Stomach smooth muscle (tissue), 2 donors: ENCODE results near the gene CAPS.

Source experiments
- H3K27ac ChIP-seq: one replicate; pipeline ENCODE4 v1.7.0; 2013; ENCODE audit warnings: mild to moderate bottlenecking, low read length, inconsistent platforms
- H3K27me3 ChIP-seq, 2 donors: one replicate each; pipeline ENCODE4 v1.7.0; 2013; ENCODE audit warnings: low read length in 2 of 2; ENCODE audit not compliant: insufficient read depth in 2 of 2, control insufficient read depth in 1 of 2
- H3K36me3 ChIP-seq, 2 donors: one replicate each; pipeline ENCODE4 v1.7.0; 2013; ENCODE audit warnings: low read length in 2 of 2; ENCODE audit not compliant: control insufficient read depth in 2 of 2, insufficient read depth in 2 of 2
- H3K4me1 ChIP-seq: one replicate; pipeline ENCODE4 v1.7.0; 2013; ENCODE audit warnings: low read length; ENCODE audit not compliant: control insufficient read depth, insufficient read depth
- H3K4me3 ChIP-seq, 2 donors: one replicate each; pipeline ENCODE4 v1.7.0; 2013; ENCODE audit warnings: low read length in 2 of 2
- H3K9ac ChIP-seq, 2 donors: one replicate each; pipeline ENCODE4 v1.7.0; 2013; ENCODE audit warnings: low read length in 2 of 2, mild to moderate bottlenecking in 1 of 2
- H3K9me3 ChIP-seq, 2 donors: one replicate each; pipeline ENCODE4 v1.7.0; 2013; ENCODE audit warnings: low read length in 2 of 2; ENCODE audit not compliant: control insufficient read depth in 2 of 2
- donor health status: healthy.
- donor health status: Pancreatic carcinoma.

Gene CAPS

DNA sequence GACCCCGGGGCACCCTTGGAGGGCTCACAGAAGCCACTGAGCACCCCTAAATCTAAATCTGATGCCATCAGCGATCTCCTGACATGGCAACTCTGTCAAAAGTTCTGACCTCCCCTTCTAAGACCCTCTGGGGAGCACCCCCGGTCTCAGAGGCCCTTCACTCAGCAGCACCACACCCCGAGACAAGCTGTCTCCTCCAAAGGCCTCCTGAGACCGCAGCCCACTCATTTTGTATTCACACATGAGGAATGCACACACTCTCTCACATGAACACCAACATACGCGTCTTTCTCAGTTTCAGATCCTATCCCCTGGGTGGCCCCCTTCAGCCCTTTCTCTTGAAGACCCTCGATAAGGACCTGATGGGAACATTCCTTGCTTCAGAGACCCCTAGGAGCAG lies 13.1 kb upstream of the CAPS start:
- no peaks in the 10 kb centered on the region for H3K9me3 ChIP-seq
- no peak overlapping the region for H3K4me3 ChIP-seq
- H3K36me3 ChIP-seq: peaks cover 9 to 10% of the 10 kb centered on the region in 2 donors
- H3K4me1 ChIP-seq: peaks cover 35% of the 10 kb centered on the region
- no peak overlapping the region for H3K27ac ChIP-seq
- no peak overlapping the region for H3K9ac ChIP-seq
- no peaks in the 10 kb centered on the region for H3K27me3 ChIP-seq

DNA sequence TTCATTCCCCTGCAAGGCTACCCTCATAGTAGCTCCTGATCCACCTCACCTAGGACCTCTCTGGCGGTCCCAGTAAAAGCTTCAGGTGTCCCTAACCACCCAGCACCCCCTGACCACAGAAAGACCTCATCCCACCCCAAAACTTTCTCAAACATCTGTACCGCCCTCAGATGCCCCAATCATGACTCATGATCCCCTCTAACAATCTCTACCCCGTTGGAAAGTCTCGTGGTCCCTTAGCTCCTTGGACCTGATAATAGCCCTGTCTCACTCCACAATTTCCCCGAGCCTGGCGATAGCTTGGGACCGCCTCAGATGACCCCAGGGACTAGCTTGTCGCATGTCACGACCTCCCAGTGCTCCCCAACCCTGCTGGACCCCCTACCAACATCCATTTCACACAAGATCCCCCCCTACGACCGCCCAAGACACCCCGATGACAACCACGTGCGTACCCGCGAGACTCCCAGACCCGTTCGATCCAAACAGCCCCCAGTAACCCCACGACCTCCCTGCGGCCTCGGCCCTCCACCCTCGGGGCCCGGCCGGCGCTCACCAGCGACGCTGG lies 10.9 kb upstream of the CAPS start:
- no peaks in the 10 kb centered on the region for H3K27me3 ChIP-seq
- peaks cover 41% of the 10 kb centered on the region for H3K4me1 ChIP-seq
- peak overlapping the region; percentile 98 to 100 for H3K9ac ChIP-seq
- peak overlapping the region; percentile 96 for H3K27ac ChIP-seq
- peak overlapping the region; percentile 98 for H3K4me3 ChIP-seq
- no peaks in the 10 kb centered on the region for H3K9me3 ChIP-seq
- peaks cover 6 to 9% of the 10 kb centered on the region in 2 donors for H3K36me3 ChIP-seq

DNA sequence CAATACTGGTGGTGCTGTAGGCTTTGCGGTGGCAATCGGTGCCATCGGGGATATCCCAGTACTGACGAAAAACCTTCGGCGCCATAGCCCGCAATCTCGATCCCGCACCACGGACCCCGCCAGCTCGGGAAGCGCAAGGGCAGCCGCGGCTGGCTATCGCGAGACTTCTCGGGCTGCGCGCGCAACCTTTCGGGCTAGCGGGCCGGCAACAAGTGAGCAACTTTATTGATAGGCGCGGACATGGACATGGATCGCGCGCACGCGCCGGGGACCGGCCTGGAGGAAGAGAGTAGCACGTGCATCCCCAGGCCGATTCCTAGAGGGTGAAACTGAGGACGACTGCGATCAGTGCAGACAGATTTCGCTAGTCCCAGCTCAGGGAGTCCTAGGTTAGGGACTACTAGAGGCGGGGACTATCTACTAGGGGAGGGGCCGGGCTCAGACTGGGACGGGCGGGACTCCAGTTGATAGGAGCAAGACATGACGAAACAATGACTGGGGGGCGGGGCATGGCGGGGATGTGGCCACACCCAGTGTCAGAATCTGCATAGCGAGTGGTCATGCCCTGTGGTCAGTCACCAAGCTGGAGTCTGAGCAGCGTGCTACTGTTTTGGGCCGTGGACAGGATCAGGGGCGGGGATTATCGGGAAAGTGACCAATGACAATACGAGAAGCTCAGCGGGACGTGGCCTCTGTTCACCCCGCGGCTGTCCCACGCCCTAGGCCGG lies 10.3 kb upstream of the CAPS start, which contains the start of gene NDUFA11:
TSS of gene NDUFA11 (minus strand) at position 167 of the 728 bp plus-strand sequence. CDS start at position 85, 82 bp downstream.
- Histone ChIP-seq H3K36me3 (peaks cover 6 to 9% of the 10 kb centered on the region in 2 donors), H3K27ac (peak within 1 kb of the TSS; percentile 96), H3K4me1 (peaks cover 41% of the 10 kb centered on the region), H3K4me3 (peak within 1 kb of the TSS; percentile 98), H3K27me3 (no peaks in the 10 kb centered on the region), H3K9me3 (no peaks in the 10 kb centered on the region), H3K9ac (peak within 1 kb of the TSS; percentile 98 to 100)

DNA sequence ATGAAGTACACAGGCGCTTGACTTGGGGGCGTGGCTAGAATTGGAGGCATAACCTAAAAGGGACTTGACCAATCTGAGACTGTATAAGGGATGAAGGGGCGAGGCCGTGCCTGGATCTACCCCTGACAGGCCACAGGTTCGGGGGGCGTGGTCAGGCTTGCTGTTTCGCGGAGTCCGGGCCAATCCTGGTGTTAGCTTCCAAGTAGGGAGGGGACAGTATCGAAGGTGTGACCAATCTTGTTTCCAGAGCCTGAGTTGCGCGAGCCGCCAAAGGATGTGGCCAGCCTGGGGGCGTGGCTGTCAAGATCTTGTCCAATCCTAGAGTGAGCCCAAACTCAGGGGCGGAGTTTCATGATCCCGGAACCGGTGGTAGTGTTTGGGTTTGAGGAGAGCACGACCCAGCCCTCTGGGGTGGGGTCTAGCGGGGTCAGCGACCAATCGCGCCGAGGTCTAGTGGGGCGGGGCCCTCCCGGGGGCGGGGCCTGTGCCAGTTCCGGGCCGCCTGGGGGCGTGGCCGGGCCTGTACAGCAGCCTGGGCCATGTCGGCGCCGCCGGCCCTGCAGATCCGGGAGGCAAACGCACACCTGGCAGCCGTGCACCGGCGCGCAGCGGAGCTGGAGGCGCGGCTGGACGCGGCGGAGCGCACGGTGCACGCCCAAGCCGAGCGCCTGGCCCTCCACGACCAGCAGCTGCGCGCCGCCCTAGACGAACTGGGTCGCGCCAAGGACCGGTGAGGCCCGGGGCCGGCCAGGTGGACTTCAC lies 9.5 kb upstream of the CAPS start, which contains the start of gene VMAC:
TSS of gene VMAC (plus strand) at position 521 of the 762 bp plus-strand sequence. CDS start at position 540, 19 bp downstream.
- Histone ChIP-seq H3K36me3 (peaks cover 10 to 13% of the 10 kb centered on the region in 2 donors), H3K4me1 (peaks cover 41% of the 10 kb centered on the region), H3K27me3 (no peaks in the 10 kb centered on the region)

DNA sequence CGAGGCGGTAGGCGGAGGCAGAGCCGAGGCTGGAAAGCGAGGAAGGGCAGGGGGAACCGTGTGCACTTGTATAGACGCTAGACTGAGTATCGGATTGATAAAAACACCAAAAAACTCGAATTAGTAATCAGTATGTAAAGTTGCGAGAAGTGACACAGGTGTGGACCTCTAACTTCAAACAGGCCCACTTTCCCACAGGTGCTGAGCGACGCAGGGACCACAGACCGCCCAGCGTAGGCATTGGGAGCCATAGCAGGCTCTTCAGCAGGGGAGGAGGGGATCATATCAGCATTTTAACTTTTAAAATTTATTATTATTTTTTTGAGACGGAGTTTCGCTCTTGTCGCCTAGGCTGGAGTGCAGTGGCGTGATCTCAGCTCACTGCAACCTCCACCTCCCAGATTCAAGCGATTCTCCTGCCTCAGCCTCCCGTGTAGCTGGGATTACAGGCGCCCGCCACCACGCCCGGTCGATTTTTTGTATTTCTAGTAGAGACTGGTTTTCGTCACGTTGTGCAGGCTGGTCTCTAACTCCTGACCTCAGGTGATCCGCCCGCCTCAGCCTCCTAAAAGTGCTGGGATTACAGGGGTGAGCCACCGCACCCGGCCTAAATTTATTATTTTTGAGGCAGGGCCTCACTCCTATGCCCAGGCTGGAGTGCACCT lies 8.8 kb upstream of the CAPS start:
- peak overlapping the region; percentile 80 to 88 for H3K9ac ChIP-seq
- peak overlapping the region; percentile 88 to 98 for H3K4me3 ChIP-seq
- H3K27me3 ChIP-seq: no peaks in the 10 kb centered on the region
- H3K36me3 ChIP-seq: peaks cover 8 to 15% of the 10 kb centered on the region in 2 donors
- no peaks in the 10 kb centered on the region for H3K9me3 ChIP-seq
- H3K4me1 ChIP-seq: peaks cover 41% of the 10 kb centered on the region
- peak overlapping the region; percentile 62 for H3K27ac ChIP-seq

More for the DNA sequence above, 9.5 kb upstream of the CAPS start, which contains the start of gene VMAC:
- Histone ChIP-seq H3K9ac (peak within 1 kb of the TSS; percentile 98 to 100), H3K27ac (peak within 1 kb of the TSS; percentile 96), H3K4me3 (peak within 1 kb of the TSS; percentile 98), H3K9me3 (no peaks in the 10 kb centered on the region)

DNA sequence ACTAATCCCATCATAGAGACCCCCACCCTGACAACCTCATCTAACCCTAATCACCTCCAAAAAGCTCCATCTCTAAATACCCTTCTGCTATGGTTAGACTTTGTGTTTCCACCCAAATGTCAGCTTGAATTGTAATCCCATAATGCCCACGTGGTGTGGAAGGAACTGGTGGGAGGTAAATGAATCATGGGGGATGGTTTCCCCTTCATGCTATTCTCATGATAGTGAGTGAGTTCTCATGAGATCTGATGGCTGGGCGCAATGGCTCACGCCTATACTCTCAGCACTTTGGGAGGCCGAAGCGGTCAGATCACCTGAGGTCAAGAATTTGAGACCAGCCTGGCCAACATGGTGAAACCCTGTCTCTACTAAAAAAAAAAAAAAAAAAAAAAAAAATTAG lies 6.8 kb upstream of the CAPS start:
- Histone ChIP-seq H3K27me3 (no peaks in the 10 kb centered on the region), H3K9me3 (no peaks in the 10 kb centered on the region), H3K9ac (no peak overlapping the region), H3K27ac (no peak overlapping the region), H3K4me3 (no peak overlapping the region), H3K36me3 (peaks cover 3 to 8% of the 10 kb centered on the region in 2 donors), H3K4me1 (peaks cover 36% of the 10 kb centered on the region)

DNA sequence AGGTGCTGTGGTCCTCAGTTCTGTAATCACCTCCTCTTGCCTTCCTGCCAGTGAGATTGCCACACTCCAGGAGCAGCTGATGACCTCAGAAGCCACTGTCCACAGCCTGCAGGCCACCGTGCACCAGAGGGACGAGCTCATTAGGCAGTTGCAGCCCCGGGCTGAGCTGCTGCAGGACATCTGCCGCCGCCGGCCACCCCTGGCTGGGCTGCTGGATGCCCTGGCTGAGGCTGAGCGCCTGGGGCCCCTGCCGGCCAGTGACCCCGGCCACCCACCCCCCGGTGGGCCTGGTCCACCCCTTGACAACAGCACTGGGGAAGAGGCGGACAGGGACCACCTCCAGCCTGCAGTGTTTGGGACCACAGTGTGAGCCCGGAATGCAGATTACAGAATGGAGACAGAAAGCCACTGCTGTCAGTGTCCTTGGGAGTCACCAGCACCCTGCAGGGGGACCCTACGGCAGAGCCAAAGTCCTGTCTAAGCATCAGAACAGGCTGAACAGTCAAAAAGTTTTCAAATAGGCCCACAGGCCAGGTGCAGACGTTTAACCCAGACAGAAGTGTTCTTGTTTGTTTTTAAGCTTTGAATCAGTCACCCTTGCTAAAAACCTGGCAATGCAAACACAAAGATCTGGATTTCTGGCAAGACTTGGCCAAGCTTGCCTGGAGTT lies 5.1 kb upstream of the CAPS start:
- H3K27ac ChIP-seq: no peak overlapping the region
- no peaks in the 10 kb centered on the region for H3K27me3 ChIP-seq
- no peaks in the 10 kb centered on the region for H3K9me3 ChIP-seq
- H3K4me1 ChIP-seq: peaks cover 24% of the 10 kb centered on the region
- H3K9ac ChIP-seq: no peak overlapping the region
- peaks cover 3 to 10% of the 10 kb centered on the region in 2 donors for H3K36me3 ChIP-seq
- no peak overlapping the region for H3K4me3 ChIP-seq

DNA sequence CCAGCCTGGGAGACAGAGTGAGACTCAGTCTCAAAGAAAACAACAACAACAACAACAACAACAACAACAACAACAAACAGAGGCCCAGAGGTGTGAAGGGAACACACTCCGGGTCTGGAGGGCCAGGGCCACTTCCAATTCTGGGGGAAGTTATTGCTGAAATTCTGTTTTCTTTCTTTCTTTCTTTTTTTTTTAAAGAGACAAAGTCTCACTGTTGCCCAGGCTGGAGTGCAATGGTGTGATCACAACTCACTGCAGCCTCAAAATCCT lies 3.5 kb upstream of the CAPS start:
- no peak overlapping the region for H3K4me3 ChIP-seq
- no peak overlapping the region for H3K27ac ChIP-seq
- no peaks in the 10 kb centered on the region for H3K27me3 ChIP-seq
- H3K4me1 ChIP-seq: peaks cover 26% of the 10 kb centered on the region
- H3K9ac ChIP-seq: no peak overlapping the region
- no peaks in the 10 kb centered on the region for H3K9me3 ChIP-seq
- H3K36me3 ChIP-seq: peaks cover 3 to 10% of the 10 kb centered on the region in 2 donors

DNA sequence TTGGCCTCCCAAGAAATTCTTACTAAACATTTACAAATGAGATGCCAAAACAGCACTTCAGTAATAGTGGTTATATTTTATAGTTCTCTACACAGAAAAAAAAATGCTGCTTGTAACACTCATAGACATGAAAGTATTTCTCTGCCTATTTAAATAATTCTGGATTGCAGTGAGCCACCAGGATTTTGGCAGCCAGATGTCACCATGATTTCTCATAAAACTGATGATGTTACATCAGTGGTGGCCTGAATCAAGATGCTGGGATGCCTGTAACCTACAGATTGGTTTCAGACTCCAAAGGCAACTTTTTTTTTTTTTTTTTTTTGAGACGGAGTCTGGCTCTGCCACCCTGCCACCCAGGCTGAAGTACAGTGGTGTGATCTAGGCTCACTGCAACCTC lies 2.7 kb upstream of the CAPS start:
- Histone ChIP-seq H3K9ac (no peak overlapping the region), H3K9me3 (no peaks in the 10 kb centered on the region), H3K27me3 (no peaks in the 10 kb centered on the region), H3K36me3 (peaks cover 6 to 13% of the 10 kb centered on the region in 2 donors), H3K4me1 (peaks cover 19% of the 10 kb centered on the region), H3K27ac (no peak overlapping the region), H3K4me3 (no peak overlapping the region)

DNA sequence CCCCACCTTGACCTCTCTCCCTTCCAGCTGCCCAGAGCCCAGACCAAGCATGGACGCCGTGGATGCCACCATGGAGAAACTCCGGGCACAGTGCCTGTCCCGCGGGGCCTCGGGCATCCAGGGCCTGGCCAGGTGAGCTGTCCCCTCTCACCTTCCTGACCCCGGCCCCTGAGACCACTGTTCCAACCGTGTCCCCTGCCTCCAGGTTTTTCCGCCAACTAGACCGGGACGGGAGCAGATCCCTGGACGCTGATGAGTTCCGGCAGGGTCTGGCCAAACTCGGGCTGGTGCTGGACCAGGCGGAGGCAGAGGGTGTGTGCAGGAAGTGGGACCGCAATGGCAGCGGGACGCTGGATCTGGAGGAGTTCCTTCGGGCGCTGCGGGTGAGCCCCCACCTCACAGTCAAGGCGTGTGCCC lies 312 bp downstream of the CAPS start:
- Histone ChIP-seq H3K9ac (peak overlapping the region in 1 of 2 donors; percentile 21), H3K36me3 (peaks cover 25 to 36% of the 10 kb centered on the region in 2 donors), H3K27ac (no peak overlapping the region), H3K4me1 (peaks cover 17% of the 10 kb centered on the region), H3K9me3 (no peaks in the 10 kb centered on the region), H3K4me3 (no peak overlapping the region), H3K27me3 (no peaks in the 10 kb centered on the region)
